GM12892 (cell line): ENCODE data around the gene SYNPR.

Source experiments
- POLR2A ChIP-seq: IDR thresholded peaks from 2 replicates; pipeline ENCODE4 v1.6.1; 2011; ENCODE audit warnings: low read depth, low read length, control low read depth
- POLR2AphosphoS5 ChIP-seq: IDR thresholded peaks from 2 replicates; pipeline ENCODE4 v1.6.1; 2011; ENCODE audit warnings: low read depth, low read length, control low read depth
- TAF1 ChIP-seq: IDR thresholded peaks from 2 replicates; pipeline ENCODE4 v1.6.1; 2011; ENCODE audit warnings: low read depth, mild to moderate bottlenecking, control low read depth, low read length, borderline replicate concordance

GRCh38 chr3:63642488-63642887 lies 364.4 kb downstream of the SYNPR start:
- TF ChIP-seq POLR2A (no peak), POLR2AphosphoS5 (no peak), TAF1 (no peak)
